GM10266 (cell line): Measurements from ENCODE around the gene CLCN1.

Experiments
- DNase-seq: peaks from one replicate; pipeline ENCODE4 v3.0.0; 2012; ENCODE audit errors: extremely low spot score
- CTCF ChIP-seq: IDR thresholded peaks from 2 replicates; pipeline ENCODE4 v1.5.1; 2012; ENCODE audit warnings: mild to moderate bottlenecking, low read depth; ENCODE audit not compliant: control insufficient read depth, insufficient read depth; ENCODE audit errors: missing control alignments

CLCN1 gene

GRCh38 chr7:143331179-143331801 is 15.4 kb downstream of the CLCN1 start:
- TF ChIP-seq CTCF = no peak
- DNase-seq = no peak

GRCh38 chr7:143334244-143334643 is 18.3 kb downstream of the CLCN1 start:
- DNase-seq = no peak
- TF ChIP-seq CTCF = no peak

DNA sequence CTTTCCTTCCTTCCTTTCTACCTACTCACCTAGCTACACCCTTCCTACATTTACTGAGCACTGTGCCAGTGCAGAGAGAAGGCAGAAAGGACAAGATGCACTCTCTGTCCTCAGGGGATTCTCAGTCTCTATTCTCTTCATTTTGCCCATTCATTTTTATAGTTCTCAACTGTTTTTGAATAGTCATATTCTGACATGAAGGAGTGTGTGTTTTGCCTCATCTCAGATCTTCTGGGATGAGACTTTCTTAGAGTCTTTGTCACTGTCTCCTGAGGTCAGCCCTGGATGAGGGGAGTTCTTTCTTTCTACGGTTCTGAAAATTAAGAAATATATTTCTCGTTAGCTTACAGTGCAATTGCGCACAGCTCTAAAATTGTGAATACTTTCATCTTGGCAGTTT is 21.3 kb downstream of the CLCN1 start:
- TF ChIP-seq CTCF = no peak
- DNase-seq = no peak

DNA sequence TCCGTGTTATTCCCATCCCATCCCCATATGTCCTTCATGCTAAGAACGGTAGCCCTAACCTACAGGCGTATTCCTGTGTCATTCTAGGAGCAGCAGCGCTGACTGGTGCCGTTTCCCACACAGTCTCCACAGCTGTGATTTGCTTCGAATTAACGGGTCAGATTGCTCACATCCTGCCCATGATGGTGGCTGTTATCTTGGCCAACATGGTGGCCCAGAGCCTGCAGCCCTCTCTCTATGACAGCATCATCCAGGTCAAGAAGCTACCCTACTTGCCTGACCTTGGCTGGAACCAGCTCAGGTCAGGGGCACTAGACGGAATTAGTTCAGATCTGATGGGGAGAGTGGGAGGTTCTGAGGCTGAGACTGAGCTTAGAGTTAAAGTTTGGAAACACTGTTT is 25.9 kb downstream of the CLCN1 start:
- DNase-seq = no peak
- no peak for TF ChIP-seq CTCF

DNA sequence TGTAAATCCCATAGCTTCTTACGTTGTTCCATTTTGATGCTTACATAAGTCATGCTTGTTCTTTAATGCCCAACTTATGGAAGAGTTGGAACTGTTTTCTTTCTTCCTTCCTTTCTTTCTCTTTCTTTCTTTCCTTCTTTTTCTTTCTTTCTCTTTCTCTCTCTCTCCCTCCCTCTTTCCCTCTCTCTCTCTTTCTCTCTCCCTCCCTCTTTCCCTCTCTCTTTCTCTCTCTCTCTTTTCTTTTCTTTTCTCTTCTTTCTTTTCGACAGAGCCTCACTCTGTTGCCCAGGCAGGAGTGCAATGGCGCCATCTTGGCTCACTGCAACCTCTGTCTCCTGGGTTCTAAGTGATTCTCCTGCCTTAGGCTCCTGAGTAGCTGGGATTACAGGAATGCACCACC is 27.7 kb downstream of the CLCN1 start:
- TF ChIP-seq CTCF = no peak
- DNase-seq = no peak

DNA sequence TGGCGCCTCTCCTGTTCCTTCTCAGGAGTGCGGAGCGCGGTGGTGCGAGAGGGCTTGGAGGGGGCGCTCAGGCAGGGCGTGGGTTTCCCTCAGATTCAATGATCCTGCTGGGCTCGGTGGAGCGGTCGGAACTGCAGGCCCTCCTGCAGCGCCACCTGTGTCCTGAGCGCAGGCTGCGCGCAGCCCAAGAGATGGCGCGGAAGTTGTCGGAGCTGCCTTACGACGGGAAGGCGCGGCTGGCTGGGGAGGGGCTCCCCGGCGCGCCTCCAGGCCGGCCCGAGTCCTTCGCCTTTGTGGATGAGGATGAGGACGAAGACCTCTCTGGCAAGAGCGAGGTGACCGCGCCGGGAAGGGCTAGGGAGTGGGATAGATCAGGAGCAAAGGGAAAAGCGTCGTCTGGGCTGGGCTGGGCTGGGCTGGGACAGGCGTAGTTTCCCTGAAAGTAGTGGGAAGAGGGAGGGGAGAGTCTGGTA is 29.6 kb downstream of the CLCN1 start:
- DNase-seq = no peak
- TF ChIP-seq CTCF = peak; percentile 60

- no peak for TF ChIP-seq CTCF
- no peak for DNase-seq
Observed at GRCh38 chr7:143346018-143346417, 30.1 kb downstream of the CLCN1 start.
